GM18508 (cell line): Measurements from ENCODE around the gene FAM107B.
"Not testable (repeated sequence)": the region's sequence is repeated elsewhere in the genome, so short reads cannot be mapped to it uniquely, and the experiment has no call there.

Experiments used
- ATAC-seq: cut with Tn5 transposase; IDR thresholded peaks from one replicate; pipeline ENCODE4 v1.9.1; 2021; ENCODE audit warnings: moderate number of reproducible peaks; ENCODE audit not compliant: insufficient read depth, unreplicated experiment

Gene FAM107B

GRCh38 chr10:14774797-14775196 is at the start of gene FAM107B:
TSS of gene FAM107B (minus strand) at chr10:14774897. CDS start at chr10:14774663, 234 bp downstream.
- ATAC-seq, result no peak

- ATAC-seq, result no peak
Measured at GRCh38 chr10:14823966-14824365, 49.3 kb upstream of the FAM107B start.

GRCh38 chr10:14822879-14823755 is 48.4 kb upstream of the FAM107B start:
- no peak for ATAC-seq

GRCh38 chr10:14821635-14822375 is 47.1 kb upstream of the FAM107B start:
- ATAC-seq, result no peak

GRCh38 chr10:14820775-14821154 is 46.1 kb upstream of the FAM107B start:
- no peak for ATAC-seq

GRCh38 chr10:14820010-14820774 is 45.5 kb upstream of the FAM107B start:
- no peak for ATAC-seq

- not testable (repeated sequence) for ATAC-seq
Measured at GRCh38 chr10:14816717-14817116, 42.0 kb upstream of the FAM107B start.

- no peak for ATAC-seq
Measured at GRCh38 chr10:14815681-14816080, 41.0 kb upstream of the FAM107B start.

- no peak for ATAC-seq
Measured at GRCh38 chr10:14812271-14812670, 37.6 kb upstream of the FAM107B start.

DNA sequence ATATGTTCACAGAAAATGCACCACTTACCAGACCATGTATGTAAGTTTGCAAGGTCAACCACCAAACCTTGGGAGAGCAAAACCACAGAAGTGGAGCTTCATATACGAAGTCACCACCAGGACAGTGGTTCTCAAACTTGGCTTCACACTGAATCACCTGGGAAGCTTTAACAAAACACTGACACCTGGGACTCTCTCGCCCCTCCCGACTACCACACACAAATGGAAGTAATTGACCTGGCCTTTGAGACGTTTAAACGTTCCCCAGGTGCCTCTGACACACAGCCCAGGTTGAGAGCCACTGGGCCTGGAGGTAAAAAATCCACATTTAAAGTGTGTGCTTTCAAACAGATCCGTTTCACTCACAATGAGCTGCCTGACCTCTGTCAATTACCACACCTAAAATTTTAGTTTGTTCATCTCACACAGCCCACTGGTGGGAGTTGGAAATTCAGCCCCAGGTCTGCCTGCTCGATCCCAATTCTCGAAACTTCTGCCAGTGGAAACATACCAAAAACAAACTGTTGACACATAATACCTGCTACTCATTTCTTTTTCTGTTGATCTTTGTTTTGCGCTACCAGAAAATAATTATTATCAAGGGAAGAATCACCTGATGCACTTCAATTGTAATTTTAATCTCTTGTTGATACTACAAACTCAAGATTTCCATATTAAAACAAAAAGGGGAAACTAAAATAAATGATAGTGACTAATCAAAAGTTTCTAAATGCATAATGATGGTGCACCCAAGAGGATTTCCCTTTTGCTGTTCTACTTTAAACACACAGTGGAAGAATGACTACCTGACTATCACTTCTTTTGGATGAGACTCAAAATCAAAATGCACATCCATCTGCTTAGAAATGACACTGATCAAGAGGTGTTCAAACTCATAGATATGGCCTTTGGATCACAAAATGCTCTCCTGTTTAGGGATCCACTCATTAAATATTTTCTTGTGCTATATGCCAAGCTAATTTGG is 36.6 kb upstream of the FAM107B start:
- no peak for ATAC-seq

DNA sequence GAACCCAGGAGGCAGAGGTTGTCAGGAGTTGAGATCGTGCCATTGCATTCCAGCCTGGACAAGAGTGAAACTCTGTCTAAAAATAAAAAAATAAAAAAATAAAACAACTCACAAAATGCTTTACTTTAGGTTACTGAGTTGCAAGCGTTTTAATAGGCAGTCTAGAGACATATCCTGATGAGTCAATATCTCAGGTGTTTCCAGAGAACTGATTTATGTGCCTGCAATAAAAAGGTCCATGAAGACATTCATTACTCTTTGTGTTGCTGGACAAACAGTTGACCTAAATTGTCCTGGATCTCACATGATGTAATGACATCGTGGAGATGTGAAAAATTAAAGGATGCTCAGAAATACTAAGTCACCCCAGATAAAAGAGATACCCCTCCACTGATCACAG is 31.6 kb upstream of the FAM107B start:
- ATAC-seq, result no peak

- no peak for ATAC-seq
Measured at GRCh38 chr10:14803827-14804226, 29.1 kb upstream of the FAM107B start.

DNA sequence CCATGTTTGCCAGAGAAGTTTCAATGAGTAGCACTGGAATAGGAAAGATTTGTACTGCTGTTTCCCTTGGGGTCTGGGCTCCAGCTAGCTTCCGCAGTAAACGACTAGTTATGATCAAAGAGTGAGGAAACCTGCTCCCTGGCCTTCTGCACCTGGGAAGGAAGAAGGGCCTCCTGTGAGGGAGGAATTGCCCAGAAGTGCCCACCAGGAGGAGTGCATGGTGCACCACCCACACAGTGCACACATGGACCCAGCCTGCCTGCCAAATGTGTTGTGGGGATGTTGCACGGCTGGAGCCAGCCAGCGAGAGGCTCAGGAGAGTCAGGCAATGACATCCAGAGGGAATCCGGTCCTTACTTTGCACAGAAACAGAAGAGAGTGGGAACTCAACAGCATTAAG is 27.0 kb upstream of the FAM107B start:
- no peak for ATAC-seq

GRCh38 chr10:14800397-14800796 is 25.7 kb upstream of the FAM107B start:
- ATAC-seq, result no peak

DNA sequence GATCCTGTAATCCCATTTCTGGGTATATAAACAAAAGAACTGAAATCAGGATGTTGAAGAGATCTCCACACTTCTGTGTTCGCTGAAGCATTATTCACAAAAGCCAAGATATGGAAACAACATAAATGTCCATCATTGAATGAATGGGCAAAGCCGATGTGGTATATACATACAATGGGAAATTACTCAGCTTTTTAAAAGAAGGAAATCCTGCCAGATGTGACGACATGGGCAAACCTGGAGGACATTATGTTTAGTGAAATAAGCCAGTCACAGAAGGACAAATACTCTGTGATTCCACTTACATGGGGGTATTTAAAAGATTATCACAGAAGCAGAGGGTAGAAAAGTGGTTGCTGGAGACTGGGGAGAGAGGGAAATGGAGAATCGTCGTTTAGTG is 23.9 kb upstream of the FAM107B start:
- ATAC-seq, result no peak

DNA sequence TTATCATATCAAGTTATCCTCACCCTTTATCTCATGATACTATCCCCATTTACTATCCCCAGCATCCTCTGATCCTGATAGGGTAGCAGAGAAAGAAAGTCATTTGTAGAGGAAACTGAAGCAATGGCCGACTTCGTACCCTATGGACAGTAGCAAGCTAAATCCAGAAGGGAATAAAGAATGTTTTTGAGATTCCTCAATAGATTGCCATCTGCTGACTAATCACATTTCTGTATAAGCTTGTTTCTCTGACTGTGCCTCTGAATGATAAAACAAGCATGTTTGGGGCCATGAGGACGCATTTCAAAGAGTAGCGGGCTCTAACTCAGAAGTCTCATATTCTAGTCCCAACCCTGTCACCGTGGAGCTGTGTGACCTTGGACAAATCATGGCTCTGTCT is 13.2 kb upstream of the FAM107B start:
- ATAC-seq, result no peak

DNA sequence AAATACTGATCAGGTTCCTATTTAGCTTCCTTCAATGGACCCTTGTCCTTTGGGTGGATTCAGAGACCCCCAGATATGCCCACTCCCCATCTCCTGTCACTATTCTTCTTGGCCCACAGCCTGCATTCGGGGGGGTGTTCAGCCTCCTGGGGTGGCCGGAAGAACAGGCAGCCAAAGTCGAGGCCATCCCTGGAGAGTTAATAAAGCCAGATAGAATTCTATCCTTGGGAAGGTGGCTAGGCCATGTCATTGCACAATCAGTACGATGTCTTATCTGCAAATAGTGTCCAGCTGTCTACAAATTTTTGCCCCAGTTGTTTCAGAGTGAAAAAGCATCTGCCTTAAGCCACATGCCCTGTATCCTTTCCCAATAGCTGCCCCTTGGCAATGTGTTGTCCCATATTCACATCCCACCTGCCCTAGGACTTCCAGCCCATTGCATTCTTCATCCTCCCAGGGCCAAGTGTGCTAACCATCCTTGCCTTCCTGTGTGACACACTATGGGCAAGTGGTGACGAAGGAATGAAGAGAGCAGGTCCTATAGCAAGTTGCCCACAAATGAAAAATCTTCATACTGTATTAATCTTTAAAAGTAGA is 9.9 kb upstream of the FAM107B start:
- no peak for ATAC-seq

DNA sequence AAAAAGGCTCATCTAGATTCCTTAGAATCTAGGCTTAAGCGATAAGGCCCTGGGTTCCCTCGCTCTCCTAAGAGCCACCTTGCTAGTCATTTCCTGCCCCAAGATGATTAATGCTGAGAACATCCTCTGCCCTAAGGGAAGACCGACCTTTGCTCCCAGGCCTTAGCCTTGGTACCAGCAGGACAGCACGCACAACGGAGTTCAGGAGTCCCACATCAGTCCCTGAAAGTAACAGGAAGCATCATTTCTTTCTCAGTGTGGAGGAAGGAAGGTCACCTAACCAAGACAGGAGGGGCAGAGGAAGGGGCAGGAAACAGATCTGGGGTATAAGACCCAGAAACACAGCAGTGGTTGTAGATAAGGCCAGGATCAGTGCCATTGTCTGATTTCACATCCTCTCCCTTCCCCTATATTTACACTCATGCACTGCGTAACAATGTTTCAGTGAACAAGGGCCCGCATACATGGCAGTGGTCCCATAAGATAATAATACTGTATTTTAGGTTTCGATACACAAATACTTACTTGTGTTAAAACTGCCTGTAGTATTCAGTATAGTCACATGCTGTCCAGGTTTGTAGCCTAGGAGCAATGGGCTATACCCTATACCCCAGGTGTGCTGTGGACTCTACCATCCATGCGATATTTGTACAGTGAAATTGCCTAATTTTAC is 8.1 kb upstream of the FAM107B start:
- no peak for ATAC-seq

GRCh38 chr10:14781763-14782162 is 7.1 kb upstream of the FAM107B start:
- ATAC-seq, result no peak
